Gastrocnemius medialis (tissue), 4 donors: ENCODE results near the gene PID1. TPM values are rescaled to one million over a fixed set of nuclear protein-coding genes. Genes with fewer than 3 reads are reported as not detected.

Source experiments
- ATAC-seq, 2 donors: fragments of 150-250 bp; one replicate each; pipeline ENCODE4 v1.9.1; 2016
- DNase-seq, 2 donors: peaks; one replicate each; pipeline ENCODE4 v3.0.0-alpha.2; 2019
- H3K27ac ChIP-seq, 4 donors: fragments of 200-600 bp; sonication (generic); 1 replicate in 1 of 4; 2 replicates in 3 of 4; pipeline ENCODE4 v1.5.1; 2016 to 2018; ENCODE audit warnings: mild to moderate bottlenecking in 2 of 4, moderate library complexity in 1 of 4
- H3K27me3 ChIP-seq, 3 donors: fragments of 200-600 bp; sonication (generic) in 2 of 3; 1 replicate in 1 of 3; 2 replicates in 2 of 3; pipeline versions ENCODE4 v1.5.1 to v1.6.0; 2016 to 2019; ENCODE audit warnings: mild to moderate bottlenecking in 1 of 3, moderate library complexity in 1 of 3
- H3K36me3 ChIP-seq, 2 donors: fragments of 200-600 bp; sonication (generic) in 1 of 2; one replicate each; pipeline ENCODE4 v1.5.1; 2017 to 2018
- H3K4me1 ChIP-seq, 2 donors: fragments of 200-600 bp; sonication (generic) in 1 of 2; one replicate each; pipeline ENCODE4 v1.5.1; 2016 to 2017; ENCODE audit warnings: mild to moderate bottlenecking in 2 of 2
- H3K4me3 ChIP-seq, 4 donors: fragments of 200-600 bp; sonication (generic) in 3 of 4; 1 replicate in 1 of 4; 2 replicates in 3 of 4; pipeline ENCODE4 v1.5.1; 2016 to 2019; ENCODE audit warnings: mild to moderate bottlenecking in 2 of 4
- H3K9me3 ChIP-seq, 3 donors: fragments of 200-600 bp; sonication (generic) in 2 of 3; 1 replicate in 1 of 3; 2 replicates in 2 of 3; pipeline ENCODE4 v1.5.1; 2016 to 2019
- CTCF ChIP-seq, 5 experiments: fragments of 450-650 bp in 3 of 5; fragments of 200-600 bp in 2 of 5; sonication (generic) in 2 of 5; IDR thresholded peaks in 4 of 5; conservative IDR thresholded peaks in 1 of 5; 1 replicate in 4 of 5; 2 replicates in 1 of 5; pipeline ENCODE4 v1.5.1; 2016 to 2019; ENCODE audit warnings: antibody characterized with exemption in 5 of 5, mild to moderate bottlenecking in 3 of 5, moderate library complexity in 3 of 5
- POLR2A ChIP-seq, 2 donors: fragments of 450-650 bp; IDR thresholded peaks; one replicate each; pipeline ENCODE4 v1.6.1; 2017; ENCODE audit warnings: antibody characterized with exemption in 2 of 2, mild to moderate bottlenecking in 2 of 2, moderate library complexity in 2 of 2
- in situ Hi-C, 4 donors: fragments of 200-750 bp; cut with MboI; loops; one replicate each; pipeline versions ENCODE4 v1.15.0 to v1.8.0; 2017; ENCODE audit warnings: low sequenced_read_pairs in 4 of 4
- intact Hi-C: fragments of 100-400 bp; cut with DNase I; formaldehyde crosslinking; loops from one replicate; pipeline ENCODE4 v1.15.1; 2023; ENCODE audit warnings: low total_unique reads
- total RNA-seq, 4 donors: library from RNA; depleted of rRNA; stranded (reverse); fragments of >200 nt; gene quantifications; one replicate each; pipeline versions ENCODE4 v1.1.0 to v1.2.3, GENCODE V29; 2016

PID1 gene
- total RNA-seq, 4 donors from 2014 or later: 11.3 to 24.3 (median 19.5) TPM

- intact Hi-C loops: no loop called here
- Histone ChIP-seq H3K4me1 (no peaks in the 10 kb centered on the region), H3K36me3 (no peaks in the 10 kb centered on the region), H3K4me3 (no peak overlapping the region), H3K27me3 (no peaks in the 10 kb centered on the region), H3K9me3 (no peaks in the 10 kb centered on the region), H3K27ac (no peak overlapping the region)
- in situ Hi-C loops: no loop called here
- TF ChIP-seq POLR2A (IDR thresholded peaks at IDR 0.05): no peak
- no peak for TF ChIP-seq CTCF (IDR thresholded peaks at IDR 0.05 in 4 of 5, conservative IDR thresholded peaks at IDR 0.05 in 1 of 5)
- ATAC-seq: no peak
- no peak for DNase-seq
Measured at GRCh38 chr2:229111744-229112143, 159.3 kb downstream of the PID1 start.

GRCh38 chr2:229109195-229109594, 161.9 kb downstream of the PID1 start:
- in situ Hi-C loops: no loop called here
- DNase-seq (no peak), ATAC-seq (no peak)
- H3K9me3 ChIP-seq: no peaks in the 10 kb centered on the region
- no peaks in the 10 kb centered on the region for H3K36me3 ChIP-seq
- H3K4me3 ChIP-seq: no peak overlapping the region
- no peak overlapping the region for H3K27ac ChIP-seq
- peaks cover 0 to 2% of the 10 kb centered on the region in 2 donors for H3K4me1 ChIP-seq
- TF ChIP-seq CTCF (IDR thresholded peaks at IDR 0.05 in 4 of 5, conservative IDR thresholded peaks at IDR 0.05 in 1 of 5) (no peak), POLR2A (IDR thresholded peaks at IDR 0.05) (no peak)
- H3K27me3 ChIP-seq: no peaks in the 10 kb centered on the region
- intact Hi-C loops: no loop called here

GRCh38 chr2:229107601-229108000, 163.5 kb downstream of the PID1 start:
- in situ Hi-C loops (no loop called here), intact Hi-C loops (no loop called here)
- no peak for ATAC-seq
- TF ChIP-seq POLR2A (IDR thresholded peaks at IDR 0.05): no peak
- no peak for TF ChIP-seq CTCF (IDR thresholded peaks at IDR 0.05 in 4 of 5, conservative IDR thresholded peaks at IDR 0.05 in 1 of 5)
- H3K9me3 ChIP-seq: no peaks in the 10 kb centered on the region
- no peak for DNase-seq
- no peaks in the 10 kb centered on the region for H3K27me3 ChIP-seq
- no peak overlapping the region for H3K4me3 ChIP-seq
- no peak overlapping the region for H3K27ac ChIP-seq
- peaks cover 0 to 2% of the 10 kb centered on the region in 2 donors for H3K4me1 ChIP-seq
- no peaks in the 10 kb centered on the region for H3K36me3 ChIP-seq

- Histone ChIP-seq H3K9me3 (no peaks in the 10 kb centered on the region), H3K4me3 (no peak overlapping the region), H3K27ac (no peak overlapping the region), H3K27me3 (no peaks in the 10 kb centered on the region), H3K4me1 (peaks cover 0 to 2% of the 10 kb centered on the region in 2 donors), H3K36me3 (no peaks in the 10 kb centered on the region)
- no peak for DNase-seq
- ATAC-seq: no peak
- in situ Hi-C loops (no loop called here), intact Hi-C loops (no loop called here)
- TF ChIP-seq POLR2A (IDR thresholded peaks at IDR 0.05) (no peak), CTCF (IDR thresholded peaks at IDR 0.05 in 4 of 5, conservative IDR thresholded peaks at IDR 0.05 in 1 of 5) (no peak)
Measured at GRCh38 chr2:229104974-229105387, 166.1 kb downstream of the PID1 start.

- ATAC-seq (no peak), DNase-seq (no peak)
- no peaks in the 10 kb centered on the region for H3K9me3 ChIP-seq
- H3K4me1 ChIP-seq: peaks cover 0 to 2% of the 10 kb centered on the region in 2 donors
- TF ChIP-seq POLR2A (IDR thresholded peaks at IDR 0.05) (no peak), CTCF (IDR thresholded peaks at IDR 0.05 in 4 of 5, conservative IDR thresholded peaks at IDR 0.05 in 1 of 5) (no peak)
- no peak overlapping the region for H3K27ac ChIP-seq
- H3K4me3 ChIP-seq: no peak overlapping the region
- in situ Hi-C loops (no loop called here), intact Hi-C loops (no loop called here)
- H3K27me3 ChIP-seq: no peaks in the 10 kb centered on the region
- H3K36me3 ChIP-seq: no peaks in the 10 kb centered on the region
Measured at GRCh38 chr2:229104025-229104424, 167.1 kb downstream of the PID1 start.
